Astrocyte (in vitro differentiated cells and primary cell): ENCODE data around the gene TSPYL1. TPM values are rescaled to one million over a fixed set of nuclear protein-coding genes. Genes with fewer than 3 reads are reported as not detected.

Experiments used
- DNase-seq: peaks from one replicate; pipeline ENCODE4 v3.0.0-alpha.2; 2010; ENCODE audit warnings: low read depth
- FAIRE-seq: peaks from 2 replicates; lab custom pipeline; 2011; peaks lifted over from hg19 to GRCh38; lab: Jason Lieb, UNC
- H2AFZ ChIP-seq: 2 replicates; pipeline ENCODE4 v1.6.0; 2012; ENCODE audit warnings: low read depth, low read length, inconsistent platforms
- H3K27ac ChIP-seq: 2 replicates; pipeline ENCODE4 v1.5.1; 2011; ENCODE audit warnings: low read depth, low read length, inconsistent platforms
- H3K27me3 ChIP-seq: 2 replicates; pipeline ENCODE4 v1.6.0; 2011; ENCODE audit warnings: low read length, inconsistent platforms; ENCODE audit not compliant: insufficient read depth
- H3K36me3 ChIP-seq: 2 replicates; pipeline ENCODE4 v1.5.1; 2011; ENCODE audit warnings: low read length, inconsistent platforms; ENCODE audit not compliant: insufficient read depth
- H3K4me1 ChIP-seq: 2 replicates; pipeline ENCODE4 v1.5.1; 2011; ENCODE audit warnings: low read length, inconsistent platforms; ENCODE audit not compliant: insufficient read depth
- H3K4me2 ChIP-seq: 2 replicates; pipeline ENCODE4 v1.6.0; 2012; ENCODE audit warnings: low read length, inconsistent platforms
- H3K4me3 ChIP-seq: 2 replicates; pipeline ENCODE4 v1.5.1; 2011; ENCODE audit warnings: low read depth, mild to moderate bottlenecking, low read length, inconsistent platforms; ENCODE audit not compliant: insufficient read depth
- H3K79me2 ChIP-seq: 2 replicates; pipeline ENCODE4 v1.6.0; 2012; ENCODE audit warnings: mild to moderate bottlenecking, low read length, inconsistent platforms; ENCODE audit not compliant: insufficient read depth
- H3K9ac ChIP-seq: 2 replicates; pipeline ENCODE4 v1.6.0; 2012; ENCODE audit warnings: mild to moderate bottlenecking, low read length, inconsistent platforms
- H3K9me3 ChIP-seq: 2 replicates; pipeline ENCODE4 v1.5.1; 2012; ENCODE audit warnings: low read depth, mild to moderate bottlenecking, low read length, inconsistent platforms; ENCODE audit not compliant: insufficient read depth
- H4K20me1 ChIP-seq: 2 replicates; pipeline ENCODE4 v1.6.0; 2012; ENCODE audit warnings: low read length, inconsistent platforms; ENCODE audit not compliant: insufficient read depth
- H3K27ac Mint-ChIP-seq: one replicate; pipeline ENCODE4 v1.8.0; 2021; ENCODE audit warnings: mild to moderate bottlenecking, mixed read lengths; ENCODE audit not compliant: unreplicated experiment
- H3K27me3 Mint-ChIP-seq: one replicate; pipeline ENCODE4 v1.8.0; 2021; ENCODE audit warnings: low read depth, mixed read lengths; ENCODE audit not compliant: unreplicated experiment
- H3K36me3 Mint-ChIP-seq: one replicate; pipeline ENCODE4 v1.8.0; 2021; ENCODE audit warnings: low read depth, mixed read lengths; ENCODE audit not compliant: unreplicated experiment
- H3K4me1 Mint-ChIP-seq: one replicate; pipeline ENCODE4 v1.8.0; 2021; ENCODE audit warnings: low read depth, mixed read lengths; ENCODE audit not compliant: unreplicated experiment
- H3K4me3 Mint-ChIP-seq: one replicate; pipeline ENCODE4 v1.8.0; 2021; ENCODE audit warnings: mild to moderate bottlenecking, moderate library complexity, mixed read lengths; ENCODE audit not compliant: unreplicated experiment
- H3K9me3 Mint-ChIP-seq: one replicate; pipeline ENCODE4 v1.8.0; 2021; ENCODE audit warnings: mild to moderate bottlenecking, mixed read lengths; ENCODE audit not compliant: unreplicated experiment
- EZH2 ChIP-seq: IDR thresholded peaks from 2 replicates; pipeline ENCODE4 v1.6.1; 2012; ENCODE audit warnings: mild to moderate bottlenecking, low read length, inconsistent platforms; ENCODE audit not compliant: insufficient read depth
- total RNA-seq: library from RNA; stranded (reverse); gene quantifications from 2 replicates; pipeline ENCODE4 v1.2.1, GENCODE V29; 2021
- TF ChIP-seq, protein P1 (sequence below): IDR thresholded peaks from 2 replicates; pipeline ENCODE4 v1.5.1; 2011; ENCODE audit warnings: low read depth, mild to moderate bottlenecking, inconsistent platforms, low read length, moderate library complexity; ENCODE audit not compliant: insufficient read depth

The TSPYL1 gene
- total RNA-seq, 1 donor from 2014 or later, result 91.7 TPM

GRCh38 chr6:116256694-116257093 is 23.0 kb downstream of the TSPYL1 start:
- peaks cover 26% of the 10 kb centered on the region for H3K4me1 ChIP-seq
- no peak overlapping the region for H3K27ac Mint-ChIP-seq
- no peak for FAIRE-seq

DNA sequence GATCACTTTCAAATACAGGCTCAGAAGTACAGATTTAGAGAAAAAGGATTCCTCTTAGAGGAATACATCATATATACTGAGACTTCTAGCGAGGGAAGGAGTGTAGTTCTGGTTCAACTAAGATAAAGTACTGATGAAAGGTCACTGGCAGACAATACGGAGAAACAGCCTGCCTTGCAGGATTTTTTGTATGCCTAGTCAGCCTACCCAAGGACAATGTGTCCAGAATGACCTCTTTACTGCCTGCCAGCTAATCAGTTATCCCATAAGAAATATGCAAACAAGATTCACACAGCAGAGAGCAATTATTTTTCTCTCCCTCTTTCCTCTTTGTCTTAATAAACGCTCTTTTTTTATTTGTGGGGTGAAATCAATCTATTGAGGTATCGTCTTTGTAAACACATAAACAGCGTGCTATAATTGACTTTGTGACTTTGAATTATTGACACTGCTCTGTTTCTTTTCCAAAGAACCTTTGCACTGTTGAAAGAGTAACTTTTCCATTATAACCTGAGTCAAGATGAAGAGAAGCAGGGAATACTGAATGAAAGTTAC is 24.4 kb downstream of the TSPYL1 start:
- Histone ChIP-seq H3K36me3 (no peaks in the 10 kb centered on the region), H3K4me1 (peaks cover 36% of the 10 kb centered on the region), H3K4me3 (peak overlapping the region; percentile 91), H3K27ac (peak overlapping the region; percentile 98), H3K4me2 (peak overlapping the region; percentile 85), H4K20me1 (peaks cover 4% of the 10 kb centered on the region), H3K79me2 (peaks cover 49% of the 10 kb centered on the region), H2AFZ (peak overlapping the region; percentile 22), H3K9me3 (no peaks in the 10 kb centered on the region), H3K27me3 (no peaks in the 10 kb centered on the region), H3K9ac (peak overlapping the region; percentile 96)
- Mint-ChIP-seq H3K4me1 (peaks cover 15% of the 10 kb centered on the region), H3K27ac (no peak overlapping the region), H3K4me3 (no peak overlapping the region), H3K36me3 (peaks cover 3% of the 10 kb centered on the region), H3K27me3 (no peaks in the 10 kb centered on the region), H3K9me3 (peaks cover 2% of the 10 kb centered on the region)
- no peak for DNase-seq
- no peak for TF ChIP-seq EZH2
- TF ChIP-seq, protein P1, sequence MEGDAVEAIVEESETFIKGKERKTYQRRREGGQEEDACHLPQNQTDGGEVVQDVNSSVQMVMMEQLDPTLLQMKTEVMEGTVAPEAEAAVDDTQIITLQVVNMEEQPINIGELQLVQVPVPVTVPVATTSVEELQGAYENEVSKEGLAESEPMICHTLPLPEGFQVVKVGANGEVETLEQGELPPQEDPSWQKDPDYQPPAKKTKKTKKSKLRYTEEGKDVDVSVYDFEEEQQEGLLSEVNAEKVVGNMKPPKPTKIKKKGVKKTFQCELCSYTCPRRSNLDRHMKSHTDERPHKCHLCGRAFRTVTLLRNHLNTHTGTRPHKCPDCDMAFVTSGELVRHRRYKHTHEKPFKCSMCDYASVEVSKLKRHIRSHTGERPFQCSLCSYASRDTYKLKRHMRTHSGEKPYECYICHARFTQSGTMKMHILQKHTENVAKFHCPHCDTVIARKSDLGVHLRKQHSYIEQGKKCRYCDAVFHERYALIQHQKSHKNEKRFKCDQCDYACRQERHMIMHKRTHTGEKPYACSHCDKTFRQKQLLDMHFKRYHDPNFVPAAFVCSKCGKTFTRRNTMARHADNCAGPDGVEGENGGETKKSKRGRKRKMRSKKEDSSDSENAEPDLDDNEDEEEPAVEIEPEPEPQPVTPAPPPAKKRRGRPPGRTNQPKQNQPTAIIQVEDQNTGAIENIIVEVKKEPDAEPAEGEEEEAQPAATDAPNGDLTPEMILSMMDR, result no peak
- no peak for FAIRE-seq

More at GRCh38 chr6:116256694-116257093, 23.0 kb downstream of the TSPYL1 start:
- no peak overlapping the region for H3K4me2 ChIP-seq
- H3K4me3 Mint-ChIP-seq, result no peak overlapping the region
- no peaks in the 10 kb centered on the region for H3K9me3 ChIP-seq
- H3K79me2 ChIP-seq, result peaks cover 36% of the 10 kb centered on the region
- H3K9ac ChIP-seq, result no peak overlapping the region
- TF ChIP-seq, protein P1, result no peak
- no peak for TF ChIP-seq EZH2
- peaks cover 7% of the 10 kb centered on the region for H3K4me1 Mint-ChIP-seq
- peaks cover 3% of the 10 kb centered on the region for H3K9me3 Mint-ChIP-seq
- H3K27me3 Mint-ChIP-seq, result no peaks in the 10 kb centered on the region
- H4K20me1 ChIP-seq, result no peaks in the 10 kb centered on the region
- H3K27ac ChIP-seq, result no peak overlapping the region
- H2AFZ ChIP-seq, result no peak overlapping the region
- no peaks in the 10 kb centered on the region for H3K36me3 ChIP-seq
- H3K27me3 ChIP-seq, result no peaks in the 10 kb centered on the region
- peaks cover 3% of the 10 kb centered on the region for H3K36me3 Mint-ChIP-seq
- H3K4me3 ChIP-seq, result no peak overlapping the region
- no peak for DNase-seq
